ENCODE data around the gene GTF2IRD1. TPM values are rescaled to one million over a fixed set of nuclear protein-coding genes. Genes with fewer than 3 reads are reported as not detected.
"Not testable (repeated sequence)": the region's sequence is repeated elsewhere in the genome, so short reads cannot be mapped to it uniquely, and the experiment has no call there.

GTF2IRD1 gene
- total RNA-seq, 1 donor from 2014 or later = 13.8 TPM

- no peak for DNase-seq (ENCODE audit: extremely low read depth, low read depth, low spot score)
Observed at GRCh38 chr7:74511345-74511744, 57.6 kb downstream of the GTF2IRD1 start.

GRCh38 chr7:74512762-74513161 lies 59.1 kb downstream of the GTF2IRD1 start:
- DNase-seq (ENCODE audit: extremely low read depth, low read depth, low spot score) = no peak

GRCh38 chr7:74514131-74514591 lies 60.5 kb downstream of the GTF2IRD1 start:
- no peak for DNase-seq (ENCODE audit: extremely low read depth, low read depth, low spot score)

GRCh38 chr7:74515276-74515675 lies 61.6 kb downstream of the GTF2IRD1 start:
- no peak for DNase-seq (ENCODE audit: extremely low read depth, low read depth, low spot score)

GRCh38 chr7:74516214-74516613 lies 62.5 kb downstream of the GTF2IRD1 start:
- DNase-seq (ENCODE audit: extremely low read depth, low read depth, low spot score) = no peak

- no peak for DNase-seq (ENCODE audit: extremely low read depth, low read depth, low spot score)
Observed at GRCh38 chr7:74518041-74518440, 64.3 kb downstream of the GTF2IRD1 start.

- no peak for DNase-seq (ENCODE audit: extremely low read depth, low read depth, low spot score)
Observed at GRCh38 chr7:74518654-74519053, 64.9 kb downstream of the GTF2IRD1 start.

- DNase-seq (ENCODE audit: extremely low read depth, low read depth, low spot score) = no peak
Observed at GRCh38 chr7:74519395-74519794, 65.7 kb downstream of the GTF2IRD1 start.

- no peak for DNase-seq (ENCODE audit: extremely low read depth, low read depth, low spot score)
Observed at GRCh38 chr7:74521855-74522254, 68.1 kb downstream of the GTF2IRD1 start.

GRCh38 chr7:74522281-74522905 lies 68.7 kb downstream of the GTF2IRD1 start:
- DNase-seq (ENCODE audit: extremely low read depth, low read depth, low spot score) = no peak

GRCh38 chr7:74523015-74523414 lies 69.3 kb downstream of the GTF2IRD1 start:
- DNase-seq (ENCODE audit: extremely low read depth, low read depth, low spot score) = no peak

- no peak for DNase-seq (ENCODE audit: extremely low read depth, low read depth, low spot score)
Observed at GRCh38 chr7:74525140-74525539, 71.4 kb downstream of the GTF2IRD1 start.

GRCh38 chr7:74525881-74526280 lies 72.2 kb downstream of the GTF2IRD1 start:
- no peak for DNase-seq (ENCODE audit: extremely low read depth, low read depth, low spot score)

GRCh38 chr7:74526780-74527179 lies 73.1 kb downstream of the GTF2IRD1 start:
- DNase-seq (ENCODE audit: extremely low read depth, low read depth, low spot score) = no peak

- no peak for DNase-seq (ENCODE audit: extremely low read depth, low read depth, low spot score)
Observed at GRCh38 chr7:74527842-74528241, 74.1 kb downstream of the GTF2IRD1 start.

GRCh38 chr7:74528773-74529172 lies 75.1 kb downstream of the GTF2IRD1 start:
- DNase-seq (ENCODE audit: extremely low read depth, low read depth, low spot score) = not testable (repeated sequence)

GRCh38 chr7:74535951-74536356 lies 82.2 kb downstream of the GTF2IRD1 start:
- DNase-seq (ENCODE audit: extremely low read depth, low read depth, low spot score) = no peak

- DNase-seq (ENCODE audit: extremely low read depth, low read depth, low spot score) = not testable (repeated sequence)
Observed at GRCh38 chr7:74541937-74542336, 88.2 kb downstream of the GTF2IRD1 start.

GRCh38 chr7:74542558-74543117 lies 88.9 kb downstream of the GTF2IRD1 start:
- DNase-seq (ENCODE audit: extremely low read depth, low read depth, low spot score) = no peak

- peak; percentile 16 for DNase-seq (ENCODE audit: extremely low read depth, low read depth, low spot score)
Observed at GRCh38 chr7:74544706-74545469, 91.2 kb downstream of the GTF2IRD1 start.

GRCh38 chr7:74545921-74546320 lies 92.2 kb downstream of the GTF2IRD1 start:
- no peak for DNase-seq (ENCODE audit: extremely low read depth, low read depth, low spot score)

GRCh38 chr7:74553596-74554012 lies 99.9 kb downstream of the GTF2IRD1 start:
- DNase-seq (ENCODE audit: extremely low read depth, low read depth, low spot score) = not testable (repeated sequence)
